Measurements from ENCODE around the gene VEGFA. TPM values are rescaled to one million over a fixed set of nuclear protein-coding genes. Genes with fewer than 3 reads are reported as not detected.

VEGFA gene
- total RNA-seq, 4 donors from 2014 or later: 510 to 1,437 (median 630) TPM

DNA sequence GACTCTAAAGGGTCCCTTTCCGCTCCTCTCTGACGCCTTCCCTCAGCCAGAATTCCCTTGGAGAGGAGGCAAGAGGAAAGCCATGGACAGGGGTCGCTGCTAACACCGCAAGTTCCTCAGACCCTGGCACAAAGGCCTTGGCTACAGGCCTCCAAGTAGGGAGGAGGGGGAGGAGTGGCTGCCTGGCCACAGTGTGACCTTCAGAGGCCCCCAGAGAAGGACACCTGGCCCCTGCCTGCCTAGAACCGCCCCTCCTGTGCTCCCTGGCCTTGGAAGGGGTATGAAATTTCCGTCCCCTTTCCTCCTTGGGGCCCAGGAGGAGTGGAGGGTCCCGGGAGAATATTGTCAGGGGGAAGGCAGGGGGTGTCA is 2.7 kb downstream of the VEGFA start:
- peak; percentile 32 to 48 for DNase-seq

DNA sequence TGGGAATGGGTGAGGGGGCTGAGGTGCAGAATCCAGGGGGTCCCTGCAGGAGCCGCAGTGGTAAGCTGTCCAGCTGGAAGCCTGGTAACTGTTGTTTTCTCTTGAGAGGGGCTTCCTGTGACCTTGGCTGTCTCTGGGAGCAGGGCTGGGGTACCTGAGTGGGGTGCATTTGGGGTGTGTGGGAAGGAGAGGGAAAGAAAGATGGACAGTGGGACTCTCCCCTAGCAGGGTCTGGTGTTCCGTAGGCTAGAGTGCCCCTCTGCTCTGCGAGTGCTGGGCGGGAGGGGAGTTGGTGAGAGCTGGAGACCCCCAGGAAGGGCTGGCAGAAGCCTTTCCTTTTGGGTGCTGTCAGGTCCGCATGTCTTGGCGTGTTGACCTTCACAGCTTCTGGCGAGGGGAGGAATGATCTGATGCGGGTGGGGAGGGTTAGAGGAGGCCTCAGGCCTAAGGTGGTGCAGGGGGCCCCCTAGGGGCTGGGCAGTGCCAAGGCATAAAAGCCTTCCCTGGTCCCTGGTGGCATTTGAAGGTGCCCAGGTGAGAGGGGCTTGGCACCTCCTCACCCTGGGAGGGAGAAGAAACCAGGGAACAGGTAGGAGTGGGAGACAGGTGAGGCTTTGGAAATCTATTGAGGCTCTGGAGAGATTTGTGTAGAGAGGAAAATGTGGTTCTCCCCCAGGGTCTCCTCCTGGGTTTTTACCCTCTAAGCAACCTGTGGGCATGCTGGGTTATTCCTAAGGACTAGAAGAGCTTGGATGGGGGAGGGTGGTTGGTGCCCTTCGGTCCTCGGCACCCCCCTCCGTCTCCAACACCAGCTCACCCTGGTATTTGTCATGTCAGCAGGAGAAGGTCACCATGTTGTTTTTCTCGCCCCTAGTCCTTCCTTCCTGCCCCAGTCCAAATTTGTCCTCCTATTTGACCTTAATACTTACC is 3.3 kb downstream of the VEGFA start:
- Histone ChIP-seq H3K36me3 (peaks cover 33 to 45% of the 10 kb centered on the region in 2 donors), H3K27ac (peak overlapping the region; percentile 93 to 98 (median 93)), H3K4me1 (peaks cover 31 to 44% of the 10 kb centered on the region in 2 donors), H3K27me3 (no peaks in the 10 kb centered on the region), H3K4me3 (replicated peaks in 1 of 3) (peak overlapping the region; percentile 74 to 100 (median 83)), H3K9me3 (no peaks in the 10 kb centered on the region)
- TF ChIP-seq POLR2A (IDR thresholded peaks at IDR 0.05): peak in 1 of 2 donors; percentile 42
- TF ChIP-seq, protein P1, sequence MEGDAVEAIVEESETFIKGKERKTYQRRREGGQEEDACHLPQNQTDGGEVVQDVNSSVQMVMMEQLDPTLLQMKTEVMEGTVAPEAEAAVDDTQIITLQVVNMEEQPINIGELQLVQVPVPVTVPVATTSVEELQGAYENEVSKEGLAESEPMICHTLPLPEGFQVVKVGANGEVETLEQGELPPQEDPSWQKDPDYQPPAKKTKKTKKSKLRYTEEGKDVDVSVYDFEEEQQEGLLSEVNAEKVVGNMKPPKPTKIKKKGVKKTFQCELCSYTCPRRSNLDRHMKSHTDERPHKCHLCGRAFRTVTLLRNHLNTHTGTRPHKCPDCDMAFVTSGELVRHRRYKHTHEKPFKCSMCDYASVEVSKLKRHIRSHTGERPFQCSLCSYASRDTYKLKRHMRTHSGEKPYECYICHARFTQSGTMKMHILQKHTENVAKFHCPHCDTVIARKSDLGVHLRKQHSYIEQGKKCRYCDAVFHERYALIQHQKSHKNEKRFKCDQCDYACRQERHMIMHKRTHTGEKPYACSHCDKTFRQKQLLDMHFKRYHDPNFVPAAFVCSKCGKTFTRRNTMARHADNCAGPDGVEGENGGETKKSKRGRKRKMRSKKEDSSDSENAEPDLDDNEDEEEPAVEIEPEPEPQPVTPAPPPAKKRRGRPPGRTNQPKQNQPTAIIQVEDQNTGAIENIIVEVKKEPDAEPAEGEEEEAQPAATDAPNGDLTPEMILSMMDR (IDR thresholded peaks at IDR 0.05): peak; percentile 54 to 68 (median 63)
- peak; percentile 62 to 68 for DNase-seq
- 12 to 22% methylated on average over 12 of the region's 12 CpGs for WGBS, 2 donors
- intact Hi-C loops (cut with DNase I): loop anchor here (5.0 kb wide), 1 partner anchor 229 kb away; no protein-coding TSS in a partner anchor

More for the DNA sequence above, 2.7 kb downstream of the VEGFA start:
- intact Hi-C loops (cut with DNase I): loop anchor here (5.0 kb wide), 1 partner anchor 230 kb away; no protein-coding TSS in a partner anchor
- Histone ChIP-seq H3K4me1 (peaks cover 29 to 38% of the 10 kb centered on the region in 2 donors), H3K9me3 (no peaks in the 10 kb centered on the region), H3K27ac (peak overlapping the region; percentile 93 to 98 (median 93)), H3K27me3 (no peaks in the 10 kb centered on the region), H3K36me3 (peaks cover 26 to 38% of the 10 kb centered on the region in 2 donors), H3K4me3 (replicated peaks in 1 of 3) (peak overlapping the region; percentile 74 to 100 (median 83))
- WGBS, 2 donors: 22 to 32% methylated on average over 6 of the region's 7 CpGs
- TF ChIP-seq POLR2A (IDR thresholded peaks at IDR 0.05): no peak
- TF ChIP-seq, protein P1 (IDR thresholded peaks at IDR 0.05): peak in 1 of 6 experiments; percentile 10

DNA sequence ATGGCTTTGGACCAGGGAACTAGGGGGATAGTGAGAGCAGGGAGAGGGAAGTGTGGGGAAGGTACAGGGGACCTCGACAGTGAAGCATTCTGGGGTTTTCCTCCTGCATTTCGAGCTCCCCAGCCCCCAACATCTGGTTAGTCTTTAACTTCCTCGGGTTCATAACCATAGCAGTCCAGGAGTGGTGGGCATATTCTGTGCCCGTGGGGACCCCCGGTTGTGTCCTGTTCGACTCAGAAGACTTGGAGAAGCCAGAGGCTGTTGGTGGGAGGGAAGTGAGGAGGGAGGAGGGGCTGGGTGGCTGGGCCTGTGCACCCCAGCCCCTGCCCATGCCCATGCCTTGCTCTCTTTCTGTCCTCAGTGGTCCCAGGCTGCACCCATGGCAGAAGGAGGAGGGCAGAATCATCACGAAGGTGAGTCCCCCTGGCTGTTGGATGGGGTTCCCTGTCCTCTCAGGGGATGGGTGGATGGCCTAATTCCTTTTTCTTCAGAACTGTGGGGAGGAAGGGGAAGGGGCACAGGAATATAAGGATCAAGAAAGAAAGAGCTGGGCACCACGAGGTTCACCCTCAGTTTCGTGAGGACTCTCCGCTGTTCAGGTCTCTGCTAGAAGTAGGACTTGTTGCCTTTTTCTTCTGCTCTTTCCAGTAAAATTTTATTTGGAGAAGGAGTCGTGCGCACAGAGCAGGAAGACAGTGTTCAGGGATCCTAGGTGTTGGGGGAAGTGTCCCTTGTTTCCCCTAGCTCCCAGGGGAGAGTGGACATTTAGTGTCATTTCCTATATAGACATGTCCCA is 4.2 kb downstream of the VEGFA start:
- no peak for TF ChIP-seq POLR2A (IDR thresholded peaks at IDR 0.05)
- TF ChIP-seq, protein P1 (IDR thresholded peaks at IDR 0.05): no peak
- intact Hi-C loops (cut with DNase I): loop anchor here (5.0 kb wide), 1 partner anchor 228 kb away; no protein-coding TSS in a partner anchor
- H3K4me3 ChIP-seq (replicated peaks in 1 of 3): peak overlapping the region; percentile 74 to 100 (median 83)
- peak overlapping the region; percentile 93 to 98 (median 93) for H3K27ac ChIP-seq
- no peaks in the 10 kb centered on the region for H3K9me3 ChIP-seq
- H3K36me3 ChIP-seq: peaks cover 41 to 53% of the 10 kb centered on the region in 2 donors
- WGBS, 2 donors: 29 to 35% methylated on average over 12 of the region's 12 CpGs
- DNase-seq: peak in 1 of 2 donors; percentile 12
- peaks cover 39 to 47% of the 10 kb centered on the region in 2 donors for H3K4me1 ChIP-seq
- H3K27me3 ChIP-seq: no peaks in the 10 kb centered on the region

DNA sequence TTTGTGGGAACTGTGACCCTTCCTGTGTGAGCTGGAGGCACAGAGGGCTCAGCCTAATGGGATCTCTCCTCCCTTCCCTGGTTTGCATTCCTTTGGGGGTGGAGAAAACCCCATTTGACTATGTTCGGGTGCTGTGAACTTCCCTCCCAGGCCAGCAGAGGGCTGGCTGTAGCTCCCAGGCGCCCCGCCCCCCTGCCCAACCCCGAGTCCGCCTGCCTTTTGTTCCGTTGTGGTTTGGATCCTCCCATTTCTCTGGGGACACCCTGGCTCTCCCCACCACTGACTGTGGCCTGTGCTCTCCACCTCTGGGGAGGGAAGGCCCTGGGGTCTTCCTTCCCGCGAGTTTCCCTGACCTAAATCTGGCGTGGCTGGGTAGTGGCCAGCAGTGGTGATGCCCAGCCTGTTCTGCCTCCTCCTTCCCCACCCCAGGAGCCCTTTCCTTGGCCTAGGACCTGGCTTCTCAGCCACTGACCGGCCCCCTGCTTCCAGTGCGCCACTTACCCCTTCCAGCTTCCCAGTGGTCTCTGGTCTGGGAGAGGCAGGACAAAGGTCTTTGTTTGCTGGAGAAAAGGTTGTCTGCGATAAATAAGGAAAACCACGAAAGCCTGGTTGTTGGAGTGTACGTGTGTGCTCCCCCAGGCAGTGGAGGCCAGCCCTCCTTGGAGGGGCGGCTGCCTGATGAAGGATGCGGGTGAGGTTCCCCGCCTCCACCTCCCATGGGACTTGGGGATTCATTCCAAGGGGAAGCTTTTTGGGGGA is 4.9 kb downstream of the VEGFA start:
- intact Hi-C loops (cut with DNase I): loop anchor here (5.0 kb wide), 1 partner anchor 227 kb away; no protein-coding TSS in a partner anchor
- Histone ChIP-seq H3K4me3 (replicated peaks in 1 of 3) (peak overlapping the region in 2 of 3 donors; percentile 83 to 100), H3K27me3 (no peaks in the 10 kb centered on the region), H3K36me3 (peaks cover 49 to 61% of the 10 kb centered on the region in 2 donors), H3K4me1 (peaks cover 44 to 52% of the 10 kb centered on the region in 2 donors), H3K9me3 (no peaks in the 10 kb centered on the region), H3K27ac (peak overlapping the region; percentile 93 to 98 (median 93))
- WGBS, 2 donors: 20 to 30% methylated on average over 7 to 17 of the region's 17 CpGs
- peak; percentile 83 to 84 for DNase-seq
- peak in 1 of 2 donors; percentile 73 for TF ChIP-seq POLR2A (IDR thresholded peaks at IDR 0.05)
- TF ChIP-seq, protein P1 (IDR thresholded peaks at IDR 0.05): peak; percentile 76 to 93 (median 89)
